SHP77 (cell line): ENCODE results near the gene MED25.
A peak's percentile ranks its signal among the peaks of the same experiment; 100 is the strongest.

ENCODE experiments used
- DNase-seq, 2 experiments: peaks; one replicate each; lab custom pipeline; 2025; lab: John Stamatoyannopoulos, UW

The MED25 gene

GRCh38 chr19:49858088-49858985 lies 40.2 kb downstream of the MED25 start:
- DNase-seq = no peak

- DNase-seq = no peak
Observed at GRCh38 chr19:49859682-49860335, 41.7 kb downstream of the MED25 start.

- no peak for DNase-seq
Observed at GRCh38 chr19:49860336-49861102, 42.4 kb downstream of the MED25 start.

- DNase-seq = no peak
Observed at GRCh38 chr19:49861107-49861506, 43.0 kb downstream of the MED25 start.

GRCh38 chr19:49861541-49862378 lies 43.7 kb downstream of the MED25 start:
- DNase-seq = no peak

GRCh38 chr19:49862391-49863253 lies 44.5 kb downstream of the MED25 start:
- DNase-seq = no peak

GRCh38 chr19:49863254-49863934 lies 45.3 kb downstream of the MED25 start:
- DNase-seq = no peak

- DNase-seq = no peak
Observed at GRCh38 chr19:49863935-49864320, 45.8 kb downstream of the MED25 start.

GRCh38 chr19:49864890-49865289 lies 46.8 kb downstream of the MED25 start:
- DNase-seq = no peak

- DNase-seq = peak; percentile 81 to 85
Observed at GRCh38 chr19:49866933-49867782, 49.1 kb downstream of the MED25 start, which contains the start of gene PNKP. Gene PNKP, minus strand, starts transcription at chr19:49867576. Its CDS starts 372 bp downstream, at chr19:49867204.

GRCh38 chr19:49869009-49869483 lies 51.0 kb downstream of the MED25 start:
- DNase-seq = peak in 1 of 2 experiments; percentile 69

GRCh38 chr19:49869484-49870308 lies 51.6 kb downstream of the MED25 start:
- DNase-seq = peak; percentile 99

GRCh38 chr19:49870309-49870901 lies 52.3 kb downstream of the MED25 start:
- DNase-seq = no peak

GRCh38 chr19:49871349-49871985 lies 53.4 kb downstream of the MED25 start:
- DNase-seq = no peak

- DNase-seq = no peak
Observed at GRCh38 chr19:49872245-49873128, 54.4 kb downstream of the MED25 start.

- no peak for DNase-seq
Observed at GRCh38 chr19:49873129-49873521, 55.0 kb downstream of the MED25 start.
